DMS 273 treated with DMSO at 0.1 percent for 48 hours (cell line): Measurements from ENCODE around the gene INPP5E.

Source experiments
- DNase-seq: peaks from one replicate; lab custom pipeline; 2025; lab: John Stamatoyannopoulos, UW

INPP5E gene

DNA sequence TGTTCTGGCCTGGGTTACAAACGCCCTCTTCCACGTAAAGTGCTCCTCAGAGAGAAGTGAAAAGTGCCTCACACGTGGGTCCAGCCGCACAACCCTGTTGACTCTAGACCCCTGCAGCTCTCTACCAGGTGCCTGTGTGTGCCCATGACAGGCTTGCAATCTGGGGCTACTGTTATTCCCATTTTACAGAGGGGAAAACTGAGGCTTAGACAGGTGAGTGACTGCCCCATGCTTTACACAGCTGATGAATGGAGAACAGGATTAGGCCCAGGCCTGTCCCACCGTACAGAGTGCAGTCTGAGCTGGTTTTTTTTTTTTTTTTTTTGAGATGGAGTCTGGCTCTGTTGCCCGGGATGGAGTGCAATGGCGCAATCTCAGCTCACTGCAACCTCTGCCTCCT lies 6.2 kb upstream of the INPP5E start:
- DNase-seq = no peak

DNA sequence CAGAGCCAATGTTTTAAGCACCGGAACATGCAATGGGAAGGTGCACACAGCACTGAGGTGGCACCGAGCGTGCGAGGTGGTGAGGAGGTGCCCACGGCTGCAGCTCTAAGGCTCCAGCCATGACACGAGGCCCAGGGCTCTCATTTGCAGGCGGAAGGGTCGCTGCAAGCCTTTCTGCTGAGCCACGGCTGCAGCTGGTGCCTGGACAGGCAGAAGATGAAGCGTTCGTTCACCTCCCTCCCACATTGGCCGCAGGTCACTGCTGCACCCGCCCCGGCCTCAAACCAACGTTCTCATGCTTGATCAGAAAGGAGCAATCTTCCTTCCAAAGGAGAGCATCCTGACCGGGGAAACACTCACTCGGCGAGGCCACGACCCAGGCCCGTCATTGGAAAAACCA lies 4.5 kb upstream of the INPP5E start:
- DNase-seq = no peak

DNA sequence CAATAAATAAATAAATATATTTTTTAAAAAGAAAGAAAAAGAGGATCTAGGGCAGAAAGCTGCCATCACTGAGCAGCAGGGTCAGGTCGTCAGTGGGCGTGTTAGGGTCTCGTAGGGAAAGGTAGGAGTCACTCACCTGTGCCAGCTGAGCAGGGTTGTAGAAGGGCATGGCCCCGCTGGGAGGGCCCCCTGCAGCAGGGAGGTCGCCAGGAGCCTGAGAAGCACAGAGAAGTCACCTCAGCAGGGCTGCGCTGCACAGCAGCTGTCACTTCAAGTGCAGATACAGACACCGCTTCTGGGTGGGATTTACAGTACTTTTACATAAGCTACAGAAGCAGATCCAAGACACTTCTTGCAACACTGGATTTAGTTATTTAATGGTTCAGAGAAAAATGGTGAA lies 4.0 kb upstream of the INPP5E start:
- no peak for DNase-seq

DNA sequence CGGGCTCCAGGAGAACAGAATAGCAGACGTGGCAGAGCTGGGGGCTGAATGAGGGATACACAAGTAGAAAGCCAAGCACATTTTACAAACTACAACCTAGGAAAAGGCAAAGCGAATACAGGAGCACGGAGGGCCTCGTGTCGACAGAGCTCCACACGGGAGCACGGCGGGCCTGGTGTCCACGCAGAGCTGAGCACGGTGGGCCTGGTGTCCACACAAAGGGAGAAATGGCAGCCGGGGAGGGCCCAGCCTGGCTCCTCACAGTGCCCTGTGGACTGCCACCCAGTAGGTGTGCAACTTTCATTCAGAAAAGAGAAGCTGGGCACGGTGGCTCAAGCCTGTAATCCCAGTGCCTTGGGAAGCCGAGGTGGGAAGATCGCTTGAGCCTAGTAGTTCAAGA lies 3.4 kb upstream of the INPP5E start:
- no peak for DNase-seq

DNA sequence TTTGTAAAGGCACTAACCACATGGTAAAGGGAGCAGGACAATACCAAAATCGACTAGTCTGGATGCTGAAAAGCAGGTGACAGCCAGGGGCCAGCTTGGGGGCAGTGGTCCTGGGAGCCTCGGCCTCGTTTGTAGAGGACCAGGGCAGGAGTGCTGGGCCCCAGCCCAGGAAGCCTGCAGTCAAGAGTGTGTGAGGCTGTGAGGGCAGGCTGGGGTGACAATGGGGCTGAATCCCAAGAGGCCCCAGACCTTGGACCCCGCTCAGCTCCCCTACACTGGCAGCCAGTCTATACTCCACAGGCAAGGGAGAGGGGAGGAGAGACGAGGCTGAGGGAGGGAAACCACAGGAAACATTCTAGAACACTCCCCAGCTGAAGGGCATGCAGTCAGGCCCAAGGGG lies 2.6 kb upstream of the INPP5E start:
- DNase-seq = no peak

DNA sequence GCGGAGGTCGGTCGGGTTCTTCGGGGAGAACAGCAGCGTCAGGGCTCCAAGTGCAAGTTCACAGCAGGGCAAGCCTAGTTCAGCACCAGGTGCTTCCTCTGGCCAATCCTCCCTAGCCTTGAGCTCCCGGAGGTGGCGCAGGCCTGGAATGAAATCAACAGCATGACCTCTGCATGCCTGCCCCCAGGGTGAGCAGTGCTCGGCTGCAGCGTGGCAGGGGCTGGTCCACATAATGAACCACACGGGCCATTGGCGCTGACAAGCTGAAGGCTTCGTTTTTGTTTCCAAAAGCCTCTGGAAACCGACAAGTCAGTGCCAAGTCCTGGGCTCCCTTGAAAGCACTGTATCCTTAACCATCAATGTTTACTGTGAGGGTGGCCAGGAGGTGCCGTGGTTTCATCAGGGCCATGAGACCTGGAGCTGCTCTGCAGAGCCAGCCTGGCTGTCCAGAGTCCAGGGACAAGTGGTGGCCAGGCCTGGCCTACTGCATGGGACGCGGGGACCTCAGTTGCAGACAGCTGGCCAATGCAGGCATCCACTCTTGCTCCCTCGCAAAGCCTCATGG lies 2.1 kb upstream of the INPP5E start:
- no peak for DNase-seq

DNA sequence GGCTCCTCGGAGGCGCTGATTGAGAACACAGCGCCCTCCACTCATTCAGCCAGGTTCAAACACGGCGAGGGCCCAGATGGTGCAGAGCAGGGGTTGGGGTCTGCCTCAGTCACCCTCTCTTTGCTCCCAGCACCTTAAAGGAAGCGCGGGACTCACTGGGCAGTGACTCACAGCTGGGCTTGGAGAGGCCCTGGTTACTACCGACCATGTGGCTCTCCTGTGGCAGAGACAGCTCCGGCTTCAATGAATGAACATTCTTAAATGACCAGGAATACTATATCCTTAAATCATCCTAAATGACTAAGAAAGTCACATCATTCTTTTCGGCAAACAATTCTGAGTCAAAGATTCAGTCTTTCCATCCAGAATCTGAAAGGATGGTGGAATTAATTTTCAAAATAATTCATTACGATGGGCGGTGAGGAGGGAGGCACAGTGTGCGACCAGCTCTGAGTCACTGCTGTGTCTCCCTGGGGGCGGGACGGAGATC lies 1.6 kb upstream of the INPP5E start:
- no peak for DNase-seq

DNA sequence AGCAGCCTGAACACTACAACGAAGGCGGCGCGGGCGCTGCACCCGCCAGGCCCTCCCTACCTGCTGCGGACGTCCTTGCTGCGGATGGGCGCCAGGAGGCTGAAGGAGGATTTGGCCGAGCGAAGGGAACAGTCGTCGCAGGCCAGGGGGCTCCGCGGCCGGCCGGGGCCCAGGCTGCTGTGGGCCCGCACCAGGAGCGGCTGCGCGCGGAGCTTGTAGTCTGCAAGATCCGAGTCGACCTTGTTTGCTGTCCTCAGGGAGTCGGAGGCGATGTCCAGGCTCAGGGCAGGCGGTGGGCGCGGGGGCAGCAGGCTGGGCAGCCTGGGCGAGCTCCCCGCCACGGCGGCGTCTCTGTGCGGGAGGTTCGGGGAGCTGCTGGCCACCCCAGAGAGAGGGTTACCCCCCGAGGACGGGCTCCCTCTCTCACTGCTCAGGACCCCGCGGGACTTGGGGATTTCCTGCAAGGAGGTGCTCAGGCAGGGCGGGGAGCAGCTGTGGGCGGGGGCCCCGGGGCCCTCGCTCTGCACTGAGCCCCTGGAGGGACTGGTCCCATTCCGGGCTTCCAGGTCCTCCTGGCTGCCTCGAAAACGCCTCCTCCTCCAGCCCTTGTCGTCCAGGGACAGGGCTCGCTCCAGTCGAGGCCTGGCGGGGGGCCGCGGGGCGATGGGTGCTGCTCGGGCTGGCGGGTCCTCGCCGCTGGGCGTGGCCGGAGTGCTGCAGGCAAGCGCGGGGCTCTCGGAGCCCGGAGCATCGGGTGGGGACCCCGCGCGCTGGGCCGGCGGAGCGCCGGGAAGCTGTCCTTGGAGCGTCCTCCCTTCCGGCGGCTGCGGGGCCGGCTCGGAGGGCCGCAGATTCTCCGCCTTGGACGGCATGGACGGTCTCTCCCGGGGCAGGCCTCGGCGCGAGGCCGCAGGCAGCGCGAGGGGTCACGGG lies 831 bp downstream of the INPP5E start:
- DNase-seq = no peak

DNA sequence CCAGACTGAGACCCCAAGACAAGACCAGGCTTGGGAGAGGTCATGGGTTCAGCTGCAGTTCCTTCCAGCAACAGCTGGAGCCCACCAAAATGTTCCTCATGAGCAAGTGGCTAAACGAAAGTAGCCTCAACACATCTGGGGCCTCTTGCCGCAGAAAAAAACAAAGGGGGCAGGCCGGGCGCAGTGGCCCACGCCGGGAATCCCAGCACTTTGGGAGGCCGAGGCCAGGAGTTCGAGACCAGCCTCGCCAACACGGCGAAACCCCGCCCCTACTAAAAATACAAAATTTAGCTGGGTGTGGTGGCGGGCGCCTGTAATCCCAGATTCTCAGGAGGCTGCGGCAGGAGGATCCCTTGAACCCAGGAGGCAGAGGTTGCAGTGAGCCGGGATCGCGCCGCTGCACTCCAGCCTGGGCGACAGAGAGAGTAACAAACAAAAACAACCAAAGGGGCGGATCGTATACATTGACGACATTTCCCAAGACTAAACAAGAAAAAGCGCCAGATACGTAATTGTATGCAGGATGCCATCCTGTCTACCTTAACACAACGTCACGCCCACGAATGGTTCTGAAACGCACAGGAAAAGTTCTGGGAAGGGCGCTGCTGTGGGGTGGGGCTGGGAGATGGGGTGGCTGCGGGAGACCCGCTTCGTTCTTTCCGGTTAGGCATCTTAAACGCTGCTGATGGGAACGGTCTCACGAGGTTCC lies 1.7 kb downstream of the INPP5E start:
- DNase-seq = no peak

DNA sequence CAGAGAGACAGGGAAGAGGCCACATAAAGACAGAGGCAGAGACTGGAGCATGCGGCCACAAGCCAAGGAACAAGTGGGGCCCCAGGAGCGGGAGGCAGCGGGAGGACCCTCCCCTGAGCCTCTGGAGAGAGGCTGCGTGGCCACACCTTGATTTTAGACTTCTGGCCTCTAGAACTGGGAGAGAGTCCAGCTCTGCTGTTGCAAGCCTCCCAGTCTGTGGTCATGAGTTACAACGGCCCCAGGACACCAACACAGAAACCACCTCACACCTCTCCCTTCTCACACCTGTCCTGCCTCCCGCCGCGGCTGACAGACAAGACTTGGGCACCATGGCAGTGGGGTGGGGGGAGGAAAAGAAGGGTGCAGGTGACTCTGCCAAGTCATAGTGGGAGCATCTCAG lies 2.2 kb downstream of the INPP5E start:
- DNase-seq = no peak

DNA sequence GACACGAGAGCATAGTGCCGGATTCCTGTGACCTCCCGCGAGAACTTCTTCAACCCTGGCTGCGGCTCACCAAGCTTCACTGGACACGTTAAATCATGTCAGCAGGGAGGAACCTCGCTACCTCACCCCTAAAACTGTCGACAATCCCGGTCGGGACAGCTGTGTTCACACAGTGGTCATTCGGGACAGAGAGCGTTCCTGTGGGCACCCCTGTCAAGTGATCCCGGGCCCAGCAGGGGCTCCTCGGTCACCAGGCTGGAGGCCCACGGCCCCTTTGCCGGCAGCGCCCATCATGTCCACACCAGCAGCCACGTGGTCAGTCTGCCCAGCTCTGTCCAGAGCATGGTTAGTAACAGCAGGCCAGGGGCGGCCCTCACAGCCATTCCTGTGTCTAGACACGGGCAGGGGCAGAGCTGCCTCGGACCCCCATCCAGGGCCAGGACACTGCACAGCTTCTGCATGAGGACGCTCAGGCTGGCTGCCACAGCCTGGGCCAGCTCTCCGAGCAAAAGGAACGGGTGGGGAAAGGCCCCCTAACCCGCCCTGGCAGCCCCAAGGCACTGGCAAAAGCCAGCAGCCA lies 3.5 kb downstream of the INPP5E start:
- DNase-seq = no peak

DNA sequence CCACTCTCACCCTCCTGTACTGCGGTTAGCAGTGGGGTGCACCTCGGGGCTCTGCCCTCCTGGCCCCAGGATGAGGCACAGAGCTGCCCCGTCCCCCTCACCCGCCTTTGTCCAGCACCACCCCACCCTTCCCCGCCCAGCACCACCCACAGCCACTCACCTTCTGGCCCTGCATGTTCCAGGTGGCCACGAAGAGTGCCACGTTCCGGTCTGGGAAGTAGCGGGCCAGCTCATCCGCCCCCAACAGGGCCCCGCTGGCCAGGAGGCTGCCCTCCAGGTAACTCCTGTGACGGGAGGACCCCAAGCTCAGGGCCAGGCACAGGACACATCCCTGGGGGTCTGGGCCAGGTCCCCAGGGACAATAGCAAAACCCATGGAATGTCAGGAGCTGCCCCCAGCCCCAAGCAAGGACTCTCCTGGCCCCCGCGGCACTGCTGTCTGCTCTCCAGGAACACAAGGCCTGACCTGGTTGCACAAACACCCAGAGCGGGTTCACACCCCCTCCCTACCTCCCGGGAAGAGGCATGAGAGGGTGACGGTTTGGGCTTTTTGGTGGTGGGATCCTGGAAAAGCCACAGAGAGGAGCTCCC lies 5.0 kb downstream of the INPP5E start:
- DNase-seq = no peak

DNA sequence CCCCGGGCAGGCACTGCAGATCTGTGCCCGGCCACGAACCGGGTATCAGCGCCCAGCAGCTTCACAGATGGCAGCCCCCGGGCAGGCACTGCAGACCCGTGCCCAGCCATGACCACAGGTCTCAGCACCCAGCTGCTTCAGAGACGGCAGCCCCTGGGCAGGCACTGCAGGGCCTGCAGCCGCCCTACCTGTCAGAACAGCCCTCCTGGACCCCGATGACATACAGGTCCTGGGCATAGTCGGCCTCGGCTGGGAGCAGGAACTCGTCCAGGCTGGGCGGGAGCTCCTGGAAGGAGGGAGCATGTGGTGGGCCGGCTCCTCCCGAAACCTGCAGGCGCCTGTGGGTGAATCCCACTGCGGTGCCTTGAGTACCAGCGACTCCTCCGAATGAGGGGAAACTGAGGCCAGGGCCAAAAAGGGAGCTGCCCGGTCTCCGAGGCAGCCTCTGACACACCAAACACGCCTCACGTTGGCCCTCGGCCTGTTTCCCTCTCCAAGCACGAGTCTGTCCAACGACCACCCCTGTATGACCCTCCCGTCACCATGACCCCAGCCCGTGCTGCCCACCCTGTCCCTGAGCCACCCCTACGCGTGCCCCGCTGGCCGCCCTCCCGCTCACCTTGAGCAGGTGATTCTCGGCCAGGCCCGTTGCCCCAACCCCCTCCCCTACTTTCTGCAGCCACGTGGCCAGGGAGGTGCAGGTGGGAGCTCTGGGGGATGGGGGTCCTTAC lies 5.6 kb downstream of the INPP5E start:
- no peak for DNase-seq

DNA sequence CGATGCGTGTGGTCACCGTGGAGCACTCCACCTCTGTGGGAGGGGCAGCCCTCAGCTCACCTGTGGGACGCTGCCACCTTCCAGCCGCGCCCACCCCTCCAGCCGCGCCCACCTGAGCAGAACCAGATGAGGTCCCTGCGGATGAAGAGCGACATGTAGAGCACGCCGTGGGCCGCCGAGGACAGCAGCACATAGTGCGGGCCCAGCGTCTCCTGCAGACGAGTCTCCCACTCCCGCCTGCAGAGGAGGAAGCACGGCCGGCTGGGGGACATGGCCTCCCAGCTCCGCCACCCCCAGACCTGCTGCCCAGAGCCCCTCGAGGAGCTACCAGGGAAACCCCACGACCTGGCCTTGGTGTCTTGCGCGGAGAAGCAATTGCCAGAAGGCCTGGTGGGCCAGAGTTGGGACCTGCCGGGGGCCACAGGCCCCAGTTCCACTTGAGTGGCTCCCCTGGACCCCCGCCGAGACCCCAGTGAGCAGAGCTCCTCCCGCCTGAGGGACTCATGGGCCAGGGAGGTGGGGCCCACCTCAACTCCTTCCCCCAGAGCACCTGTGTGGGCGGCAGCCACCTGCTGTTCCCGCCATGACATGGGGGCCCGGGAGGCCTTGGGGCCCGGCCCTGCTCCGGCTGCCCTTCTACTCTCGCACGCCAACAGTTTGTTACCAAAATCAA lies 6.5 kb downstream of the INPP5E start:
- no peak for DNase-seq

DNA sequence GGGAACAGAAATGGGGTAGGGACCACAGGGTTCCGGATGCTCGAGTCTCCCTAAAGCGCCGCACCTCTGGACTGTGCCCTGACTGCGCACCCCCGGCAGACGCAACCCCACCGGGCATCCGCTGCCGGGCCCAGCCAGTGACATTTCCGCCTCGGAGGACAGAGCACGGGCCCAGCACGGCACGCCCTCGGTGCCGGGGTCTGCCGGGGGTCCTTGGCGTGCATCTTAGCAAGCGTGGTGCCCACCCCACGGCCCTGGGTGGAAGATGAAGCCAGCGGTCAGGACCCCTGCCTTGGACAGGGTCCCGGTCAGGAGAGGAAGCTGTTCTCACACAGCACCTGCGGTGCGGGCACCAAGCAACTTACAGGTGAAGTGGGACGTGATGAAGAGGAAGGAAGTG lies 7.1 kb downstream of the INPP5E start:
- DNase-seq = no peak

DNA sequence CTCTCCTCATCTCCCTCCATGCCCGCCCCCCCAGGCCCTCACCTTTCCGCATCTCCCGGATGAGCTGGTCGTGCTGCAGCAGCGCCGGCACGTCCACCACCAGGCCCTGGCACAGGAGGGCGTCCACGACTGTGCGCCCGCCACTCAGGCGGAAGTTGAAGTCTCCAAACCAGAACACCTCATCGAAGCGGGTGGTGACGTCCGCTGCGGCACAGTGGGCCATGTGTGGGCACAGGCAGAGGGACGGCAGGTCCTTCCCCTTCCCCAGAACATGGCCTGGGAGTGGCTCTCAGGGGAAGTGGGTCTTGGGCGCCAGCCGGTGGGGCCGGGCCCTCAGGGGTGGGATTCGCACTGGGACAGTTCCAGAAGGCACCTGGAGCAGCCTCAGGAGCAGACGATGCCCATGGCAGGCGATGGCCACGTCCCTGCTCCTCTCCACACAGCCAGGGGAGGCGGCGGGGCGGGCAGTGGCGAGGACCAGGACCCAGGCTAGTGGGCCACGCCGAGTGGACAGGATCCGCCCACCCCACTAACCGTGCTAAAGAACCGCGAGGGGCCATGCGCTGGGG lies 7.8 kb downstream of the INPP5E start:
- DNase-seq = no peak

DNA sequence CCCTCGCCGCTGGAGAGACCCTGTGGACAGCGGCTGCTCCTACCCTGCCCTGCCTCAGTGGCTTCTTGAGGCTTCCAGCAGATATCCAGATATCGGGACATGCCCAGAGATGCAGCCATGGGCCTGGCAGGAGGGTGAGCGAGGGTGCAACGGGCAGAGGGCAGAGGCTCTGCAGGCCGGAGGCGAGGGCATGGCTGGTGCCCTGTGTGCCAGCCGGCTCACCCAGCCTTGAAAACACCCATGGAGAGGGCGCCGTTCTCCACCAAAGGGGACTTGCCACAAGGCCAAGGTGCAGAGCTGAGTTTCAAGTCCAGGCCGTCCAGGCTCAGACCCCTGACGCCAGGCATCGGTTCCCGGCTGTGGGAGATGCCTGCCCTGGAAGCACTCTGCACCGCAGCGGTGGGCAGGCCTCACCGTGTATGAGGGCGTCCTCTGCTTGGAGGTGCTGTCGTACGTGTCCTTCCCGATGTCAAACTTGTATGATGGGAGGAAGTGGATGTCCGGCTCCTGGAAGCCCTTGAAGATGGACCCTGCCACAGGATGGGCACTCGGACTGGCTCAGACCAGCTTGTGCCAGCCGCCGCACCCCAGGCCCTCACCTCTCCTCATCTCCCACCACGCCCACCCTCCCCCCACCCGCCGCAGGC lies 8.9 kb downstream of the INPP5E start:
- no peak for DNase-seq

DNA sequence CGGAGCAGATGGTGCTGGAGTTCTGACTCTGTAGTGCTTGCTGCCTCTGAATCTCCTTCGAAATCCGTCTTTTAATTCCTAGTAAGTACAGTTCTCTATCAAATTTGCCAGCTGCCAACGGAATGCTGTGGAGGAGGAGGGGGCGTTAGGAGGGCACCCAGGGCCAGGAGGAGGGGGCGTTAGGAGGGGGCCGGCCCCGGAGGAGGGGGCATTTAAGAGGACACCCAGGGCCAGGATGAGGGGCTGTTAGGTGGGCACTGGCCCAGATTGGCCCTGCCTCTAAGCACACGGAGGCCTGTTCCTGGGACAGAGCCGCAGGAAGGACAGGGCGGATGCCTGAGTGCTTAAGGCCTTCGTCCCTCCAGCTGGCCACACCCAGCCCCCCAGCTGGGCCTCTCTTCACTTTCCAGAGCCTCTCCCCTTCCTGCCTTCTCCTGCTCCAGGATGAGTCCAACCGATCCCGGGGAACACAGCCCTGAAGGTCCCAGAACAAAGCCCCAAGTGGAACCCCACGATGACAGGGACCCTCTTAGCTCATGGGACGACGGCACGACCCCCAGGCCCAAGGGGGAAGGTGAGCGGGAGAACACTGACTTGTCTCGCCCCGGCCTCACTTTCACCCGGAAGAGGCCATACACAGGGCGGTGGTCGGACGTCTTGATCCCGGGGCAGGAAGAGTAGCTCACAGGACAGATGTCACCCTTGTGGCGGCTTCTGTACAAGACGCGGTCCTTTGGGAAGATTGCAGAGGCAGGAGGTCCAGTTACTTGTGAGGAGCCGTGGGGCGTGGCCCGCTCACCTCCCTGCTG lies 9.8 kb downstream of the INPP5E start:
- no peak for DNase-seq

DNA sequence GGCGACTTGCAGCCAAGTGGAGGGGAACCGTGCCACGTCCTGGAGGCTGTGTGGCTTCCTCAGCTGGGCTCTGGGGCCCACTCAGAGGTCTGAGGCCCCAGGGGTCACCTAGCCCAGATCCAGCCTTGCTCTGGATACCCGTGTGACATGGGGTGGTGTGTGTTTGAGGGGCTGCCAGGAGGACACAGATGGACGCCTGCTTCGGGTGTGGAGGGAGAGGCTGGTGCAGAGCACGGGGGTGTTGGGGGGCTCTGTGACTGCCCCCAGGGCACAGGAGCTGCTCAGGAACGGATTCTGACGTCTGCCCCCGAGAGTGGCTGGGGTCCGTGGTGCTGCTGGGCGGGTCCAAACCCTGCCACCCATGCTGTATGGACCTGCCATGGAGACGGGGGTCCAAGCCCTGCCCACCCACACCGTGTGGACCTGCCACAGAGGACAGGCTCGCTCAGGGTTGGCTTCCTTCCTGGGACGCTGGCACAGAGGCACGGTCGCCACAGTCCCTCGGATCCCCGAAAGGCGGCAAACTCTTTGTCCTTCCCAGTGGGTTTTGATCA lies 10.5 kb downstream of the INPP5E start:
- DNase-seq = no peak
